Posterior cingulate gyrus (tissue), 11 donors: ENCODE measurements around the gene F2RL1.
A peak's percentile ranks its signal among the peaks of the same experiment; 100 is the strongest.
"Not testable (repeated sequence)": the region's sequence is repeated elsewhere in the genome, so short reads cannot be mapped to it uniquely, and the experiment has no call there.

Source experiments
- DNase-seq, 10 donors: peaks; one replicate each; pipeline versions ENCODE4 v3.0.0 to v3.0.0-alpha.2; 2020 to 2021; ENCODE audit warnings: mixed read lengths in 3 of 10
- intact Hi-C: fragments of 100-400 bp; cut with DNase I; formaldehyde crosslinking; loops from one replicate; pipeline ENCODE4 v1.15.1; 2023

Gene F2RL1

DNA sequence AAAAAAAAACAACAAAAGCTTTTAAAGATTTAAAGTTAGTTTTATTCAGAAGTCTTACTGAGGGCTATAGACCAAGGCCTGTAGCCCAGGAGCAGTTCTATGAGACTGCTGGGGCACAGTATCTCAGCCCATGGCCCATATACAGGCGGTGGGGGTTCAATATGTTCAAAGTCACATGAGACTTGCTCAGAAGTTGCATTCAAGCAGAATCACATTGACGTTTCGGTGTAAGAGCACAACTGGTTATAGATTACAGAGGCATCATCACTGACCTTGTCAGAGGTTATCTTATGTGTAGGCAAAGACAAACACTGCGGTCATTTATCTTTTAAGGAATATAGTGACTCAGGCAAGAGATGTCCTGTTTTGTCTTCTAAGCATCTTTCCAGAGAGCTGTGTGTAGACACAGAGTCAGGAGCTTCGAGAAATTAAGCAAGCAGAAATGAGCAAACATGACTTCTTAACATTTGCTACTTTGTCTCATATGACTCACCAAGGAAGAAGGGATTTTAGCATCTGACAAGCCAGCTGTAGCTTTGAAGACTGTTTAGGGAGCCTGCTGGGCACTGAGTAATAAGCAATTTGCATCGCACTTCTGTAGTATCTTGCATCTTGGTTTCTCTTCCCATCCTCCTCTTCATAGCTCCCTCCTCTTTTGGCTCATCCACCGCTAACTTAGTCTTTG lies 12.9 kb upstream of the F2RL1 start:
- DNase-seq, result no peak
- intact Hi-C loops, result no loop called here

DNA sequence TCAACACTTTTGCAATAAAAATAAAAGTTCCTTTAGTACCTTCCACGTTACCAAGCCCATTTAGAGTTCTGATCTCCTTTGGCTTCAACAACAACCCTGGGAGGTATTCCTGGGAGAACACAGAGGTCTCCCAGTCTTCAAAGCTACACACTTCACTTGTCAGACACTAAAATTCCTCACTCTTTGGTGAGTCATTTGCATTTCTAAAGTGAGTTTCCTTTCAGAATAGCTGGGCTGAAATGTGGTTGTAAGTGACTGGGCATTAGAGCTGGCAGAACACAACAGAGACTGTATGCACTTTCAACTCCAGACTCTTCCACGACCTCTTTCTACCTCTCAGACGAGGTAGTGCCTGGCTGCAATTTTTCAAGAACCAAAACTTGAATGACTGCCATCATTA lies 11.5 kb upstream of the F2RL1 start:
- no peak for DNase-seq
- intact Hi-C loops, result no loop called here

DNA sequence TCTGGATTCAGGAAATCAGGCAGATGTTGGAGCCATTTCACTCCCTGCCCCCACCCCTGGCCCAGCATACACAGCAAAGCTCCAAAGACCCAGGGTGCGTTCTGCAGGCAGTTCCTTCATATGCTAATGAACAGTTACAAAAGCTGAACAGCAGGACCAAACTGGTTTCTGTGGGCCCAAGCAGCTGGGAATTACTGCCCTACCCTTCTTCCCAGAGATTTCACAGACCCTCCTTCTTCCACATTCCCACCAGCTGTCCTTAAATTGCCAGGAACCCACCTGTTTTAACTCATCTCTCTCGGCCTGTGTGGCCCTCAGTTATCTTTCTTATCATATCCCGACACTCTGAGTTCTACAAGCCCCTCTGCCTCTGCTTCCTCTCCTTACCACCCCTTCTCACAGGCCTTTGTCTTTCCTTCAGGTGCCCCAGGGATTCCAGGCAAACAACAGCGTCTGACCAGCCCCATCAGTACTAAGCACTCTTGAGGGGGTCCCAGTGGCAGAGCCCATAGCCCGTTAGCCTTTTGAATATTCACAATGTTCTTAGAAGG lies 10.6 kb upstream of the F2RL1 start:
- intact Hi-C loops, result no loop called here
- peak in 1 of 10 donors; percentile 13 for DNase-seq

DNA sequence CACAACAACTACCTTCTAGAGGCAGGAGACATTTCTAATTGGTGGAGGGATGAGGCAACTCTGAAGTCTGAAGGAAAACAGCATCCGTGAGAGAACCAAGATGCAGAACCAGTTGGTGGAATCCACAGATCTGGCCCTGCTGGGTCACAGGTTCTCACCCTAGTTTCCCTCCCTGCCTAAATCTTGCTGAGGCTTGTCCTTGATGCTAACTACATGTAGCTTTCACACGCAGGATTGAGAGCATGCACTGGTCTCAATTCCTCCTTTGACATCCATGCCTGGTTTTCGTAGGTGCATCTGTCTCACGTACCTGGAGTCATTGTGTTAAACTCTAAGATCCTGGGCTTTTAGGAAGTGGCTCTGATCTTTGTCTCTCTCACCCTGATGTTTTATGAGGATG lies 9.7 kb upstream of the F2RL1 start:
- intact Hi-C loops, result no loop called here
- DNase-seq, result no peak

DNA sequence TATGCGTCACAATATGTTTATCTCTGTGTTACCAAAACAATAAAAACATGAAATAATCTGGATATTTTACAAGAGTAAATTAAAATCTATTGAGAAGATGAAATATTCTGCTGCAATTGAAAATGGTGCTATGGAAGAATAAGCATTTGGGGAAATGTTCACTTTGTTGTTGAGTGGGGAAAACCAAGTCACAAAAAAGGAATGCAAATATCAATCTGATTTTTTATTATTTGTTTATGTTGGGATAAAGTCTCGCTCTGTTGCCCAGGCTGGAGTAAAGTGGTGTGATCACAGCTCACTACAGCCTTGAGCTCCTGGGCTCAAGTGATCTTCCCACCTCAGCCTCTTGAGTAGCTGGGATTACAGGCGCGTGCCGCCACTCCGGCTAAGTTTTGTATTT lies 8.6 kb upstream of the F2RL1 start:
- no peak for DNase-seq
- intact Hi-C loops, result no loop called here

DNA sequence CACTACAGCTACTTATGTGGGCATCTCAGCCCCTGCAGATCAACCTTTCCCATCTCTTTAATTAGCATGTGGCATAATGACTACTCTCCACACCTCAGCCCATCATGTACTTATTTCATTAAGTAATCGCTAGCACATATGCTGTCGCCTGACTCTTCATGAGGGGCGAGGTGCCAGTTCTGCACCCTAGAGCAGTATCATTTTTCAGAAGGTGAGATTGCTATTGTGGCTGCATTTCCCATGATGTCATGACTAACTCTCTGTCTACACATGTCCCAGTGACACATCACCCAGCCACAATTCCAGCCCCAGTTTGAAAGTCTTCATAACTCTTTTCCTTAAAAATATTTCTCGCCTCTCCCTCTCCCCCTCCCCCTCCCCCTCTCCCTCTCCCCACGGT lies 7.6 kb upstream of the F2RL1 start:
- DNase-seq, result no peak
- intact Hi-C loops, result no loop called here

DNA sequence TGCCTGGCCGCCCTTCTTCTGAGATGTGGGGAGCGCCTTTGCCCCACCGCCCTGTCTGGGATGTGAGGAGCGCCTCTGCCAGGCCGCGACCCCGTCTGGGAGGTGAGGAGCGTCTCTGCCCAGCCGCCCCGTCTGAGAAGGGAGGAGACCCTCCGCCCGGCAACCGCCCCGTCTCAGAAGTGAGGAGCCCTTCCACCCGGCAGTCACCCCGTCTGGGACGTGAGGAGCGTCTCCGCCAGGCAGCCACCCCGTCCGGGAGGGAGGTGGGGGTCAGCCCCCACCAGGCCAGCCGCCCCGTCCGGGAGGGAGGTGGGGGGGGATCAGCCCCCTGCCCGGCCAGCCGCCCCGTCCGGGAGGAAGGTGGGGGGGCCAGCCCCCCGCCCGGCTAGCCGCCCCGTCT lies 6.6 kb upstream of the F2RL1 start:
- DNase-seq, intact Hi-C loops: not testable (repeated sequence)

DNA sequence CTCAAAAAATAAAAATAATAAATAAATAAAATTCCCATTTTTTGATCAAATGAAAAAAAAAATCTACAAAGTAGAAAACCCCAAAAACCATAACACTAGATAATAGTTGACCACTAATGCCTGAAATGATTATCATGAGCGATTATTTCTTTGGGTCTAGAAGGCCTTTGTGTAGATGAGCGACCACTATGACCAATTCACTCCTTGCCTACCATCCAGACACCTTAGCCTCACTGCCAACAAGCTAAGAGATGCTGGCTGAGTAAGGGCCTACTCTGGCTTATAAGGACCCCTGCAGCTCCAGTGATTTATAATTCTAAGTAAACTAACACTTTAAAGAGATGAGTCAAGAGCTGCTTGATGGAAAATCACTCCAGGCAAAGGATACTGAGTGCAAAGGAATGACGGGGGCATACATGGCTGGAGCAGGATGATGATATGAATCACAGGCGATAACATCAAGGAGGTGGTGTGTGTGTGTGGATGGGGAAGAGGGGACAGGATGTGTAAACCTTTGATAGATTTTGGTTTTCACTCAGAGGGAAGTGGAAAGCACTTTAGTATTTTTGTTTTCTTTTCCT lies 4.8 kb upstream of the F2RL1 start:
- intact Hi-C loops, result no loop called here
- DNase-seq, result no peak

DNA sequence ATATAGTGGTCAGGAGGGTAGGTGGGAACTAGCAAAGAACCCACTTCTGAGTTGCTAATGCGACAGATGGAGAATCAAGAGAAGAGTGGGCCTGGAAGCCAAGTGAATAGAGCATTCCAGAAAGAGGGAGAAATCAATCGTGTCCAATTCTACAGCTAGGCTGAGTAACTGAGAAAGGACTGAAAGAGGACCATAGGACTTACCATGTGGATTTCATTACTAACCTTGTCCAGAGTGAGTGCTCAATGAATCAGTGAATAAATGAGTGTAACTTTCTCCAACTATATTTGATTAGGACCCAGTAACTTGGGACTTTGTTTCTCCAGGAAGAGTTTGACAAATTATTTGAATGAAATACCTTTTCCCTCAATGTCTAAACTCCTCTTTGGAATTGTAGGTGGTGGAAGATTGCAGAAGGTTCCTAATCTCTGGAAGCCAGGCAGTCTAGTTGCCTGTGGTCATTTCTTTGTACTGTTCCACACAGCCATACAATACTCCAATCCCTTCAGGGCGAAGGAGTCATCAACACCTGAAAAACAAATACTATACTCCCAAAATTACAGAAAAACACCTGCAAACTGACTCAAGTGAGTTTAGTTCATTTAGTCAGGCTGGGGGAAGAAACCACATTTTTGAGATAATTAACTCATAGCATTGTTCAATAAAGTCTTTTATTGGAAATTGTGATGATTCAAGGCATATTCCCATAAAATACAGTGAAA lies 2.6 kb upstream of the F2RL1 start:
- intact Hi-C loops, result no loop called here
- DNase-seq, result no peak

DNA sequence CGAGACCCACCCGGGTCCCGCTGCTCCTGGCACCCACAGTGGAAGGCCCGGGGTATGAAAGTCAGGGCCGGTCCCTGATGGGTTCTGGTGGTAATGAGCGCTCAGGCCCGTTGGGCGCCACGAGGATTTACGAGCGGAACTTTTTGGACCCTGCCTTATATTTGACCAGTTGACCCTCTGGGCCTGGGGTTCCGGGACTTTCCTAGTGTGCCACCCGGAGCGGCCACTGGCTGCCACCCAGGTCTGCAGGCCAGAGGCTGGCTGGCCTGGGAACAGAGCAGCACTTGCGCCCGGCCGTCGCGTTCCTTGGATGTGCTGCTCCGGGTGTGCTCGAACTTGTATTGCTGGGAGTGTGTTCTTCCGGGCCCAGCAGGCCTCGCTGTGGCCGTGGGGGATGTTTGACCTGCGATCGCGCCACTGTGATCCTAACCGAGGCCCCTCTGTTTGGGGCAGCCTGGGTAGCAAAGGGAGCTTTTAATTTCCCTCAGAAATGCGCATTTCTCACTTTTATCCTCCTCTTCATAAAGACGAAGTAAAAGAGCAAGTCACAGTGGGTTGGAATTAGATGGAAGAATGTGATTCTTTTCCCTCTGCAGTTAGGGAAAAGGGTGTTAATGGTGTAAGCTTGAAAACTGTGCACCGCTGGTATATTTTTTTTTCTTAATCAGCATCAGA lies 1.2 kb downstream of the F2RL1 start:
- DNase-seq, result no peak
- intact Hi-C loops, result no loop called here

DNA sequence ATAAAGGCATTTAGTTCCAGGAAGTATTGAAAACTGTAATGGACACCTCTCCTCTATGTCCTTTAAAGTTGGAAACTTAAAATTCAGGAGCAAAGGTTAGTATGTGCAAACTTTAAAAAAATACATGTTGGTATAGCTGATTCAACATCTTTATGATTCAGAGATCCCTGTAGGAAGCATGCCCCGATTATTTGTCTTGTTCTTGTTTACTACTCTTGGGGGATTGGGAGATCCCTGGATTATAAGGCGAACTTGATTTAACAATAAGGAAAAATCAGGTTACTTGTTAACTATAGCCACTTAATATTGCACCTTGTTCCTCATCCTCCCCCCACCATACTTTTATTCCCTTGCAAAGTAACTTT lies 1.7 kb downstream of the F2RL1 start:
- no peak for DNase-seq
- intact Hi-C loops, result no loop called here

DNA sequence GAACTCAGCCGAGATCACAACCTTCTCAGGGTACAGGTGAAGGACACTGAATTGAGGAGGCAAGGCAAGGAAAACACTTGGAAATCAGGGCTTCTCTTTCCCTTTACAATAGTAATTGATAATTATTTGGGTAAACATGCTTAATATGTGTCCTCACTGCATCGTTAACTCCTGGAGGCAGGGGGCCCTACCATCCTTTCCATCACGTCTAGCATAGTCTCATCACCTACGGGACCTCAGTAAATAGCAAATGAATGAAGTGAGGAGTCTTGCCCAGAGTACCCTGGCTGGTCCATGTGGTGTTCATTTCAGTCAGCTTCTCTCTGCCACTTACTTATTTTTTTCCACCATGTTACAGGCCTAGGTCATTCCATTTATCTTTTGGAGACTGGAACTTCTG lies 2.3 kb downstream of the F2RL1 start:
- intact Hi-C loops, result no loop called here
- no peak for DNase-seq

DNA sequence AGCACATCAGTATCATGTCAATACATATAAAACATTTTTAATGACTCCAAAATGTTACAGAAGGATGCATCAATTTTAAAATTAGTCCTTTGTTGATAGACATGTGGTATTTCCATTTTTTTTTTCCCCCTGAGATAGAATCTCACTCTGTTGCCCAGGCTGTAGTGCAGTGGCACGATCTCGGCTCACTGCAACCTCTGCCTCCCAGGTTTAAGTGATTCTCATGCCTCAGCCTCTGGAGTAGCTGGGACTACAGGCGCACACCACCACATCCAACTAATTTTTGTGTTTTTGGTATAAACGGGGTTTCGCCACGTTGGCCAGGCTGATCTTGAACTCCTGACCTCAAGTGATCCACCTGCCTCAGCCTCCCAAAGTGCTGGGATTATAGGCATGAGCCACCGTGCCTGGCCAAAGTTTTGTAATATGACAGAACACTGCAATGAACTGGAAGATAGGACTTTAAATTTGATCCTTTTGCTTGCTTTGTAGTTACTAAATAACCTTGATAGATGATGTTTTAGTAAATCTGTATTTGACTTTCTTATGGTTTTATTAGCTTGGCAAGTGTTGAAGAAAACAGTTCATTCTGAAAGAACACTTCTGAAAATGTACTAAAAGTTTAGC lies 3.4 kb downstream of the F2RL1 start:
- intact Hi-C loops, DNase-seq: not testable (repeated sequence)

DNA sequence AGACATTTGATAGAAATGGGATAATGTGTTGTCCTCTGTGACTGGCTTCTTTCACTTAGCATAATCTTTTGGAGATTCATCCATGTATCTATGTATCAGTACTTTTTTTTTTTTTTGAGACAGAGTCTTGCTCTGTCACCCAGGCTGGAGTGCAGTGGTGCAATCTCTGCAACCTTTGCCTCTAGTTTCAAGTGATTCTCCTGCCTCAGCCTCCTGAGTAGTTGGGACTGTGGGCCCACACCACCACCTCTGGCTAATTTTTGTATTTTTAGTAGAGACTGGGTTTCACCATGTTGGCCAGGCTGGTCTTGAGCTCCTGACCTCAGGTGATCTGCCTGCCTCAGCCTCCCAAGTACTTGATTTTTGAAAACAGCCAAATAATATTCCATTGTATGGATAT lies 7.6 kb downstream of the F2RL1 start:
- intact Hi-C loops, DNase-seq: not testable (repeated sequence)

DNA sequence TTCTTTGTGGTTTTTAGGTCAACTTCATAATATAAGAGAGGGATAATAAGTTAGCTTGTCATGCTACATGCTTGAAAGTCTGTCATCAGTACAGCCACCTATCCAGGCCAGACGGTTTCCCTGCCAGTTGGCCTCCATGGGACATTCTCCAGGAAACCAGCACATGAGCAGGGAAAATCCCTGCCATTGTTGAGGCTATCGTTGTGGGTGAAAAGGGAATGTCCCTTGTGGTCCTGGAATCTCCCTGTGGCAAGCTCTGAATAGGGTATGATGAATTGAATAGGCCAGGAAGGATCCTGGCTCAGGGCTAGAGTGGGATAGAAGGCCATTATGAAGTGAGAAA lies 12.3 kb downstream of the F2RL1 start:
- intact Hi-C loops, result no loop called here
- no peak for DNase-seq

DNA sequence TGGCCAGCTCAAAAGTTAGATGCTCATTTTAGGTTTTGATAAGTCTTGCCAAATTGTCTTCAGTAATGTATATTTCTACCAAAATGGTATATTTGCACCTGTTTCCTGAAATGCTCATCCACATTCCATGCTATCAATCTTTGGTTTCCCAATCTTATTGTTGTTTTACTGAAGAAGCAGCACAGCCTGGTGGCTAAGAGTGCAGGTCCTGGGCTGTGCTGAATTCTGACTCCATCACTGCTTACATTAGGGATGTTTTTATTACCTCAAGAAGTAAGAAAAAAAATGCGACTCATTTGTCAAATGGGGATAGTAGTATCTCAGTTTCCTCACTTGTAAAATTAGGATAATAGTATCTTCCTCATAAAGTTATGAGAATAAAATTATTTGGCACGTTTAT lies 17.4 kb downstream of the F2RL1 start:
- intact Hi-C loops, result no loop called here
- DNase-seq, result no peak

DNA sequence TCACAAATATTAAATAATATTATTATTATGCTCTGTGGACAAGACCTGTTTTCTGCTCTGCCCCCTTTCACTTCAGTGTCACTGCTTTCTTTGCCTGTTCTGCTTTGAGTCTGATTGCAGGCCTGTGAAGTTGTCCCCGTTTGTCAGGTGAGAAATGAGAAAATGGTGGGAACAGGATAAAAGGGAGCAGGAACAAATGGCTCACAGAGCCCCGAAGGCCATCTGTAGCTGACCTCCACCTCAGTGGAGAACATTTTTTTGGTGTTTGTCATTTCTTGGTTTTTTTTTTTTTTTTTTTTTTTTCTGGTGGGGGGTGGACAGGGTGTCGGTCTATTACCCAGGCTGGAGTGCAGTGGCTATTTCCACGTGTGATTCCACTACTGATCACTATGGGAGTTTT lies 17.8 kb downstream of the F2RL1 start:
- no peak for DNase-seq
- intact Hi-C loops, result no loop called here

DNA sequence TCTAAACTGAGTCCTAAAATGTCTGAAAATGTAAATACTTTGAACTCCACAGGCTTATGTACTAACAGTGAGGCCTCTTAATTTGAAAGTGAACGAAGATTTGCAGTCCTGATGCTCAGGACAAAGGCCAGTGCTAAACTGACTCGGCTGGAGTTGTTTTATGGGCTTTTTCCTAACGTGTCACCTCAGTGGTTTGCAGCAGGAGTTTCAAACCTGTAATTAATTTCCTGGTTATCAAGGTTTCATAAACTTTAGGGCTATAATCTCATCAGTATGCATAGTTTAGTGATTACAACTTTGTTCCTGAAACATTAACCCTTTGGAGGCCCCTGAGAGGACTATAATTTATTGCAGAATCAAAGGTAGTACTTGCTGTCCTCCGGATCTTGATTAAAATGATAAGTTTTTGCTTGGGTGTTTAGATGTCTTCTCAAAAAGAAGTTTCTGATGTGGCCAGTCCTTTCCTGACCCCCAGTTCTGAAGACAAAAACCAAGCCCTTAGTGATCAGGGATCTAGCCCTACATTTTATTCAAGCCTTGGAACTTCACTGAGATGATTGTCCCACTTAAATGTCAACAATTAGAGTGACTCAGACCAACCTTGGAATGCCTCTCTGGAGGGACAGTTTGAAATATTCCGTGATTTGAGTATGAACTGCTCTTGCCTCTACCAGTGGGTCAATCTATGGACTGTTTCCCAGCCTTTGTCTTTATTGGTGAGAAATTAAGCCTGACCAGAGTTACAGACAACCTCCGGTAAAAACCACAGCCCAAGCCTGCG lies 19.8 kb downstream of the F2RL1 start:
- DNase-seq, result no peak
- intact Hi-C loops, result no loop called here

DNA sequence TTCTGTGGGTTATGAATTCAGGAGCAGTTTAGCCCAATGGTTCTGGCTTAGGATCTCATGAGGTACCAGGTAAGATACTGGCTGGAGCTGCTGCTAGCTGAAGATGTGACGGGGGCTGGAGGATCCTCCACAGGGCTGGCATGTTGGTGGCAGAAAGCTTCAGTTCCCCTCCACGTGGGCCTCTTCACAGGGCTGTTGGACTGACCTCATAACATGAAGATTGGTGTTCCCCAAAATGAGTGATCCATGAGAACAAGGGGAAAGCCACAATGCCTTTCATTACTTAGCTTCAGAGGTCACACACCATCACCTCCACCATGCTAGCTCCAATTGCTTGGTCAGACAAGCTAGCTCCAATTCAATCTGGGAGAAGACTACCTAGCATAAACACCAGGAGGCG lies 22.5 kb downstream of the F2RL1 start:
- intact Hi-C loops, result no loop called here
- no peak for DNase-seq

DNA sequence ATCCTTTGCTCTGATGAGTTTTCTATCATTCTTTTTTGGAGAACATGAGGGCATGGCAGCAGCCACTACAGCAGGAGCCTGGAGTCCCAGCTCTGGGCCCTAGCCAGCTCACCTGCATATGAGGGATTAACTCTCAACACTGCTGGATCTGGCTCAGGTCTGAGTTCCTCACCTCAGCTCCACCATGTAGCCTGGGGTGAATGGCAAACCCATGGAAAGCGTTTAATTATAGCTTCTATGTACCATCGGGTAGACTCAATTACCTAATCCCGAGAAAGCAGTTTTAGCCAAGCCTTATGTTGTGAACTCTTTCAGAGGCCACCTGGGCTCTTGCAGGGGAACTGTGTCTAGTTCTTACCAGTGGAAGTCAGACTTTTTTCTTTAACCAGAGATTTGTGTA lies 27.1 kb downstream of the F2RL1 start:
- intact Hi-C loops, result no loop called here
- DNase-seq, result no peak
